ENCODE data around the gene ADAM20.
"Not testable (repeated sequence)": the region's sequence is repeated elsewhere in the genome, so short reads cannot be mapped to it uniquely, and the experiment has no call there.

The ADAM20 gene

GRCh38 chr14:70534904-70535303 is at the start of gene ADAM20:
TSS of gene ADAM20 (minus strand) at chr14:70535004. CDS start at chr14:70524757, 10,247 bp downstream.
- DNase-seq, result no peak

- no peak for DNase-seq
Measured at GRCh38 chr14:70576891-70577290, 42.1 kb upstream of the ADAM20 start.

GRCh38 chr14:70573050-70573449 is 38.2 kb upstream of the ADAM20 start:
- DNase-seq, result no peak

GRCh38 chr14:70571139-70571538 is 36.3 kb upstream of the ADAM20 start:
- DNase-seq, result no peak

GRCh38 chr14:70567791-70568190 is 33.0 kb upstream of the ADAM20 start:
- no peak for DNase-seq

- DNase-seq, result no peak
Measured at GRCh38 chr14:70563869-70564268, 29.1 kb upstream of the ADAM20 start.

GRCh38 chr14:70563417-70563816 is 28.6 kb upstream of the ADAM20 start:
- no peak for DNase-seq

- no peak for DNase-seq
Measured at GRCh38 chr14:70558356-70558755, 23.6 kb upstream of the ADAM20 start.

- DNase-seq, result no peak
Measured at GRCh38 chr14:70555890-70556289, 21.1 kb upstream of the ADAM20 start.

- DNase-seq, result no peak
Measured at GRCh38 chr14:70538087-70538486, 3.3 kb upstream of the ADAM20 start.

- DNase-seq, result no peak
Measured at GRCh38 chr14:70536830-70537229, 2.0 kb upstream of the ADAM20 start.

GRCh38 chr14:70530417-70530816 is 4.4 kb downstream of the ADAM20 start:
- DNase-seq, result no peak

GRCh38 chr14:70527501-70528105 is 7.2 kb downstream of the ADAM20 start:
- no peak for DNase-seq

- DNase-seq, result no peak
Measured at GRCh38 chr14:70525691-70526090, 9.1 kb downstream of the ADAM20 start.

GRCh38 chr14:70515811-70516210 is 19.0 kb downstream of the ADAM20 start:
- no peak for DNase-seq

- no peak for DNase-seq
Measured at GRCh38 chr14:70514168-70515069, 20.4 kb downstream of the ADAM20 start.

GRCh38 chr14:70498191-70498590 is 36.6 kb downstream of the ADAM20 start:
- no peak for DNase-seq

GRCh38 chr14:70489579-70490200 is 45.1 kb downstream of the ADAM20 start:
- no peak for DNase-seq

- not testable (repeated sequence) for DNase-seq
Measured at GRCh38 chr14:70477356-70478105, 57.3 kb downstream of the ADAM20 start.

- not testable (repeated sequence) for DNase-seq
Measured at GRCh38 chr14:70475459-70475858, 59.3 kb downstream of the ADAM20 start.

GRCh38 chr14:70473825-70474224 is 61.0 kb downstream of the ADAM20 start:
- no peak for DNase-seq
